ENCODE data around the gene SIGLEC9. TPM values are rescaled to one million over a fixed set of nuclear protein-coding genes. Genes with fewer than 3 reads are reported as not detected.
A peak's percentile ranks its signal among the peaks of the same experiment; 100 is the strongest.

SIGLEC9 gene
- total and polyA plus RNA-seq, 9 donors = 1.7 to 10.4 (median 2.9) TPM

- DNase-seq = peak; percentile 97 to 98 (median 98)
- intact Hi-C loops (cut with DNase I) = loop anchor here in 1 of 4 donors (10.0 kb wide), 1 partner anchor 57 kb away; no protein-coding TSS in a partner anchor
- peak; percentile 42 for TF ChIP-seq POLR2A (IDR thresholded peaks at IDR 0.05)
- TF ChIP-seq EP300 (IDR thresholded peaks at IDR 0.05) = no peak
- TF ChIP-seq CTCF (IDR thresholded peaks at IDR 0.05) = peak in 2 of 3 donors; percentile 39 to 53
- H3K9me3 ChIP-seq = no peaks in the 10 kb centered on the region
- peak within 1 kb of the TSS; percentile 8 to 32 for H3K27ac ChIP-seq
- 0 to 1% (median 0%) methylated on average over 43 of the region's 43 CpGs for WGBS, 3 donors
- H3K4me1 ChIP-seq (ENCODE audit: insufficient read depth) = peaks cover 5% of the 10 kb centered on the region
- peak within 1 kb of the TSS; percentile 89 for H3K4me3 ChIP-seq
- no peaks in the 10 kb centered on the region for H3K27me3 ChIP-seq
- no peaks in the 10 kb centered on the region for H3K36me3 ChIP-seq
Measured at GRCh38 chr19:51108066-51108804, 16.5 kb upstream of the SIGLEC9 start, which contains the start of gene CTU1. CTU1 (minus strand) TSS chr19:51108409; CDS start chr19:51104569, 3,840 bp downstream.

- Histone ChIP-seq H3K36me3 (no peaks in the 10 kb centered on the region), H3K9me3 (no peaks in the 10 kb centered on the region), H3K27ac (peak overlapping the region; percentile 8 to 32), H3K4me1 (ENCODE audit: insufficient read depth) (peaks cover 4% of the 10 kb centered on the region), H3K4me3 (peak overlapping the region; percentile 89), H3K27me3 (no peaks in the 10 kb centered on the region)
- WGBS, 3 donors = 0 to 2% (median 1%) methylated on average over 15 of the region's 15 CpGs
- no peak for DNase-seq
- intact Hi-C loops (cut with DNase I) = loop anchor here in 1 of 4 donors (10.0 kb wide), 1 partner anchor 56 kb away; no protein-coding TSS in a partner anchor
- TF ChIP-seq EP300 (IDR thresholded peaks at IDR 0.05) = no peak
- TF ChIP-seq POLR2A (IDR thresholded peaks at IDR 0.05) = no peak
Measured at GRCh38 chr19:51108805-51109146, 15.9 kb upstream of the SIGLEC9 start.

GRCh38 chr19:51110666-51110971, 14.1 kb upstream of the SIGLEC9 start:
- intact Hi-C loops (cut with DNase I) = no loop called here
- Histone ChIP-seq H3K9me3 (no peaks in the 10 kb centered on the region), H3K4me1 (ENCODE audit: insufficient read depth) (peaks cover 4% of the 10 kb centered on the region), H3K27me3 (no peaks in the 10 kb centered on the region), H3K27ac (no peak overlapping the region), H3K4me3 (no peak overlapping the region), H3K36me3 (no peaks in the 10 kb centered on the region)
- 67 to 78% (median 76%) methylated on average over 1 of the region's 1 CpG for WGBS, 3 donors
- DNase-seq = no peak
- TF ChIP-seq CTCF (IDR thresholded peaks at IDR 0.05) (no peak), EP300 (IDR thresholded peaks at IDR 0.05) (no peak), POLR2A (IDR thresholded peaks at IDR 0.05) (no peak)

- no peaks in the 10 kb centered on the region for H3K36me3 ChIP-seq
- WGBS, 3 donors = 52 to 64% (median 53%) methylated on average over 6 of the region's 6 CpGs
- intact Hi-C loops (cut with DNase I) = no loop called here
- H3K4me1 ChIP-seq (ENCODE audit: insufficient read depth) = peaks cover 4% of the 10 kb centered on the region
- no peaks in the 10 kb centered on the region for H3K9me3 ChIP-seq
- TF ChIP-seq EP300 (IDR thresholded peaks at IDR 0.05) (no peak), POLR2A (IDR thresholded peaks at IDR 0.05) (no peak)
- H3K27me3 ChIP-seq = no peaks in the 10 kb centered on the region
- DNase-seq = no peak
- no peak overlapping the region for H3K4me3 ChIP-seq
- H3K27ac ChIP-seq = no peak overlapping the region
Measured at GRCh38 chr19:51111606-51112005, 13.1 kb upstream of the SIGLEC9 start.

GRCh38 chr19:51114087-51114729, 10.5 kb upstream of the SIGLEC9 start:
- Histone ChIP-seq H3K4me1 (ENCODE audit: insufficient read depth) (no peaks in the 10 kb centered on the region), H3K36me3 (no peaks in the 10 kb centered on the region), H3K9me3 (no peaks in the 10 kb centered on the region), H3K27ac (no peak overlapping the region), H3K27me3 (no peaks in the 10 kb centered on the region), H3K4me3 (no peak overlapping the region)
- intact Hi-C loops (cut with DNase I) = no loop called here
- no peak for DNase-seq
- TF ChIP-seq CTCF (IDR thresholded peaks at IDR 0.05) (no peak), EP300 (IDR thresholded peaks at IDR 0.05) (no peak), POLR2A (IDR thresholded peaks at IDR 0.05) (no peak)
- WGBS, 3 donors = 81 to 87% (median 84%) methylated on average over 6 of the region's 6 CpGs

Data from ovary (tissue), 9 donors.